GM18951 (cell line): Measurements from ENCODE around the gene CLPTM1L.

Experiments used
- POLR2A ChIP-seq: IDR thresholded peaks from 4 replicates; pipeline ENCODE4 v1.6.1; 2011; ENCODE audit warnings: mild to moderate bottlenecking; ENCODE audit not compliant: insufficient read length, insufficient read depth; ENCODE audit errors: extremely low read depth
- in situ Hi-C: fragments of 300-500 bp; cut with MboI; formaldehyde crosslinking; loops from one replicate; pipeline ENCODE4 v1.12.0; 2022; ENCODE audit warnings: low sequenced_read_pairs, mixed read lengths, inconsistent platforms; ENCODE audit not compliant: unreplicated experiment

Gene CLPTM1L

DNA sequence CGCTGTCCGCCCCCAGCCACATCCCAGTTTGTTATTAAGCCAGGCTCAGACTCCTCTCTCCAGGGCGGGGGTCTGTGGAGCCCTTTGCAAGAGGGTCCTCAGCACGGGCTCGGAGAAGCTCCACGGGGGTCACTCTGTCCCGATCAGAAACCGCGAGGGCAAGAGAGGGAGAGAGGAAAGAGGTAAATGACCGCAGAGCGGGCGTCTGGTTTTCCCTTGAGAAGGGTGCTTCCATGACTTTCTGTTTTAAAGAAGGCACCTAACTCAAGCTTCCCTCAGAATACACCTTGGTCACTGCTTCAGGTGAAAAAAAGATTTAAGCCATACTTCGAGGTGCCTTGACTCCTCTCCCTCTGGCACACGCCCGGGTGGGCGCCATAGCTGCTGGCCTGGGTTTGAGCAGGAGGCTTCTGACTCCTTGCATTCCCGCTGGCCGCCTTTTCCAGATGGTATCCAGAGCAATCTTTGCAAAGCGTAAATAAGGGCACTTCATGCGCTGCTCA is 44.3 kb downstream of the CLPTM1L start:
- no peak for TF ChIP-seq POLR2A
- in situ Hi-C loops, result no loop called here

DNA sequence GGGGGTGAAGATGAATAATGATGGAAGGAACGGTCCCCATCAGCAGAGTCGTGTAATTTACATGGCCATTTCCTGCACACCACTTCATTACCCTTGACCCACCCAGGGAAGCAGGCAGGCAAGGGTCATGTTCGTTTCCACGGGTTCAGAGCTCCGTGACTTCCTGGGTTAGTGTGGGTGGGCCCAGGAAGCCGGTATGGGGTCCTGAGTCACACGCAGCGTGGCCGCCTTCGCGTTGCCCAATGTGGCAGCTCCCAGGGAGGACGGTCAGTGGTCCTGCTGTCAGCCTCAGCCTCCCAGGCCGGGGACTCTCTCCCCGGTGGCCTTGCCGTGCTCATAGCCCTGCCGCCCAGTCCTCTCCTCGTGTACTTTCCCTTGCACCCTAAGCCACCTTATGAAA is 44.9 kb downstream of the CLPTM1L start:
- TF ChIP-seq POLR2A, result no peak
- in situ Hi-C loops, result no loop called here

DNA sequence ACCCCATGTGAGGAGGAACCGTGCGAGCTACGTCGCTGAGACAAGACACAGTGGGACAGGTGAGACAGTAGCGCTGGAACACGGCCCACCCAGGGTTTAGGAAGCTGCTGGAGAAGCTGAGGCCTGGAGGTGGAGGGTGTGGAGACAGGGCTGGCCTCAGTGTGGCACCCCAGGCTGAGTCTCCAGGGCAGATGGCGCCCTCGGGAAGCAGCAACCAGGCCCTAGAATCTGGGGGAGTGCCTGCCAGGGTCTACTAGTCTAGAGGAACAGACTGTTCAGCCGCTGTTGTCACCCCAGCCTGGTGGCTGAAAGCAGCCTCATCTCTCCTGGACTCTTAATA is 45.4 kb downstream of the CLPTM1L start:
- in situ Hi-C loops, result no loop called here
- TF ChIP-seq POLR2A, result no peak

DNA sequence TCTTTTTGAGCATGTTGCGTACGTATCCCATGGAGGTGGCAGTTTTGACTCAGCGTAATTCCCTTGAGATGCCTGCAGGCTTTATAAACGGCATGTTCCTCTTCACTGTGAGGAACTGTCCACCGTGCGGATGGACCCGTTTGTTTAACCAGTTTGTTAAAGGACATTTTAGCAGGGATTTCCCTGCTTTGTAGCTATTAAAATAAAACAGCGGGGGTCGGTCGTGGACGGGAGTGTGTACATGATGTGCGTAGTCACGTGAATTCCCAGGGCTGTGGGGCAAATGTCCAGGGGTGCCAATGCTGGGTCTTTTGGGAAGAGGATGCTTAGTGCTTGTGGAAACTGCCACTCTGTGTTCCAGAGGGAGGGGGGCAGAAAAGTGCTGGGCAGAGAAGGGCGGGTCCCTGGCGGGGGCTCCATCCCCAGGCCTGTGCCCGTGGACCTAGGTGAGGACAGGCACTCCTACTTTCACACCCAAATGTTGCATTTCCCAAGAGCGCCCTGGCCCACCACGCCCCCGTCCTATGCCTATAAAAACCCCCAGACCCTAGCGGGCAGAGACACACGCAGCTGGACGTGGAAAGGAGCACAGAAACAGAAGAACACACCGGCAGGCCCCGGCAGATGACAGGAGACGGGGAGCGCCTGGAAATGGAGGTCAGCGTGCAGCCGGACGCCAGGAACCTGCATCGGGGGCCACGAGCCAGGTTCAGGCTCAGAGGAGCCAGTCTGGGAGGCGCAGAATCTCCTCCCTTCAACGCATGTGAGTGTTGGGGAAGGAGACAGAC is 46.0 kb downstream of the CLPTM1L start:
- no peak for TF ChIP-seq POLR2A

DNA sequence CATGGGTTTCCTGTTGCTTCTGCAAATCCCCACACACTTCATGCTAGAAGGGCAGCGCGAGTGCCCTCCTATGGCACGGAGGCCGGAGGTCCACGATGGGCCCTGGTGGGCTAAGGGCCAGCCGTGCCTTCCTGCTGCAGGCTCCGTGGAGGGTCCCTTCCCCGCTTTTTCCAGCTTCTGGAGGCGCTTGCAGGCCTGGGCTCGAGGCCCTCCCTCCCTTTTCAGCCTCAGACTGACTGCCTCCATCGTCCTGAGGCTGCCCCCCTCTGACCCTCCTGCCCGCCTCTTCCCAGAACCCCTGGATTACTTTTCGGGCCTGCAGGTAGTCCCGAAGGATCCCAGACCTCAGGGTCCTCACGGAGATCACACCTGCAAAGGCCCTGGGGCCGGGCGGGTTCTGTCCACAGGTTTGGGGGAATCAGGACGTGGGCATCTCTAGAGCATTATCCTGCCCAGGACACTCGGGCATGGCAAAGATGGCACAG is 46.8 kb downstream of the CLPTM1L start:
- TF ChIP-seq POLR2A, result no peak
- in situ Hi-C loops, result no loop called here

More for the DNA sequence above, 46.0 kb downstream of the CLPTM1L start:
- in situ Hi-C loops, result no loop called here

DNA sequence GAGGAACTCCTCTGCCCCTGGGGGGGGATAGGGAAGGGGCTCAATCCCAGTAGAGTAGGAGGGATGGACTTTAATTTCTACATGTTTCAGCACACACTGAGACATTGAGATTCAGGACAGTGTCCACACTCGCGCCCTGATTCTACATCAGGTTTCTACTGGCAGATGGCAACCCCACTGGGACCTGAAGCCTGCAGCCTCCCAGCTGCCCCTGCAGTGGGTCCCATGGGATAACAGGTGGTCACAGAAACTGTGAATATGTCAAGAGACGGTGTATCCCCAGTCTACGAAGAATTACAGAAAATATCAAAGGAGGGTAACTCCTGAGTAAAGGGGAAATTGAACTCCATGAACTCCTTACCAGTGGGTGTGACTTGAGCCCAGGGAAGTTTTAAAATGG is 47.7 kb downstream of the CLPTM1L start:
- in situ Hi-C loops, result no loop called here
- TF ChIP-seq POLR2A, result no peak

DNA sequence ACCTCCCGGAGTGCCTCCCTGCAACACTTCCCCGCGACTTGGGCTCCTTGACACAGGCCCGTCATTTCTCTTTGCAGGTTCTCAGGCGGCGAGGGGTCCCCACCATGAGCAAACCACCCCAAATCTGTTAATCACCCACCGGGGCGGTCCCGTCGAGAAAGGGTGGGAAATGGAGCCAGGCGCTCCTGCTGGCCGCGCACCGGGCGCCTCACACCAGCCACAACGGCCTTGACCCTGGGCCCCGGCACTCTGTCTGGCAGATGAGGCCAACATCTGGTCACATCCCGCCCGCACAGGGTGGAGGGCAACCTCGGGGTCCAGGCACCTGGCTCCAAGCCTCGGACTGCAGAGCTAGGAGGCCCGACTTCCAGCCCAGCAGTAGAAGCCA is 49.3 kb downstream of the CLPTM1L start:
- no peak for TF ChIP-seq POLR2A
- in situ Hi-C loops, result no loop called here

DNA sequence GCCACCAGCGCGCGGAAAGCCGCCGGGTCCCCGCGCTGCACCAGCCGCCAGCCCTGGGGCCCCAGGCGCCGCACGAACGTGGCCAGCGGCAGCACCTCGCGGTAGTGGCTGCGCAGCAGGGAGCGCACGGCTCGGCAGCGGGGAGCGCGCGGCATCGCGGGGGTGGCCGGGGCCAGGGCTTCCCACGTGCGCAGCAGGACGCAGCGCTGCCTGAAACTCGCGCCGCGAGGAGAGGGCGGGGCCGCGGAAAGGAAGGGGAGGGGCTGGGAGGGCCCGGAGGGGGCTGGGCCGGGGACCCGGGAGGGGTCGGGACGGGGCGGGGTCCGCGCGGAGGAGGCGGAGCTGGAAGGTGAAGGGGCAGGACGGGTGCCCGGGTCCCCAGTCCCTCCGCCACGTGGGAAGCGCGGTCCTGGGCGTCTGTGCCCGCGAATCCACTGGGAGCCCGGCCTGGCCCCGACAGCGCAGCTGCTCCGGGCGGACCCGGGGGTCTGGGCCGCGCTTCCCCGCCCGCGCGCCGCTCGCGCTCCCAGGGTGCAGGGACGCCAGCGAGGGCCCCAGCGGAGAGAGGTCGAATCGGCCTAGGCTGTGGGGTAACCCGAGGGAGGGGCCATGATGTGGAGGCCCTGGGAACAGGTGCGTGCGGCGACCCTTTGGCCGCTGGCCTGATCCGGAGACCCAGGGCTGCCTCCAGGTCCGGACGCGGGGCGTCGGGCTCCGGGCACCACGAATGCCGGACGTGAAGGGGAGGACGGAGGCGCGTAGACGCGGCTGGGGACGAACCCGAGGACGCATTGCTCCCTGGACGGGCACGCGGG is 49.9 kb downstream of the CLPTM1L start, which contains the start of gene TERT:
Gene TERT, minus strand, starts transcription at position 234 of the 815 bp plus-strand sequence. Its CDS starts 79 bp downstream, at position 155.
- TF ChIP-seq POLR2A, result no peak
- in situ Hi-C loops, result no loop called here

DNA sequence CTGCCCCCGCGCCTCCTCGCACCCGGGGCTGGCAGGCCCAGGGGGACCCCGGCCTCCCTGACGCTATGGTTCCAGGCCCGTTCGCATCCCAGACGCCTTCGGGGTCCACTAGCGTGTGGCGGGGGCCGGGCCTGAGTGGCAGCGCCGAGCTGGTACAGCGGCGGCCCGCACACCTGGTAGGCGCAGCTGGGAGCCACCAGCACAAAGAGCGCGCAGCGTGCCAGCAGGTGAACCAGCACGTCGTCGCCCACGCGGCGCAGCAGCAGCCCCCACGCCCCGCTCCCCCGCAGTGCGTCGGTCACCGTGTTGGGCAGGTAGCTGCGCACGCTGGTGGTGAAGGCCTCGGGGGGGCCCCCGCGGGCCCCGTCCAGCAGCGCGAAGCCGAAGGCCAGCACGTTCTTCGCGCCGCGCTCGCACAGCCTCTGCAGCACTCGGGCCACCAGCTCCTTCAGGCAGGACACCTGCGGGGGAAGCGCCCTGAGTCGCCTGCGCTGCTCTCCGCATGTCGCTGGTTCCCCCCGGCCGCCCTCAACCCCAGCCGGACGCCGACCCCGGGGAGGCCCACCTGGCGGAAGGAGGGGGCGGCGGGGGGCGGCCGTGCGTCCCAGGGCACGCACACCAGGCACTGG is 50.6 kb downstream of the CLPTM1L start:
- in situ Hi-C loops, result no loop called here
- TF ChIP-seq POLR2A, result no peak

DNA sequence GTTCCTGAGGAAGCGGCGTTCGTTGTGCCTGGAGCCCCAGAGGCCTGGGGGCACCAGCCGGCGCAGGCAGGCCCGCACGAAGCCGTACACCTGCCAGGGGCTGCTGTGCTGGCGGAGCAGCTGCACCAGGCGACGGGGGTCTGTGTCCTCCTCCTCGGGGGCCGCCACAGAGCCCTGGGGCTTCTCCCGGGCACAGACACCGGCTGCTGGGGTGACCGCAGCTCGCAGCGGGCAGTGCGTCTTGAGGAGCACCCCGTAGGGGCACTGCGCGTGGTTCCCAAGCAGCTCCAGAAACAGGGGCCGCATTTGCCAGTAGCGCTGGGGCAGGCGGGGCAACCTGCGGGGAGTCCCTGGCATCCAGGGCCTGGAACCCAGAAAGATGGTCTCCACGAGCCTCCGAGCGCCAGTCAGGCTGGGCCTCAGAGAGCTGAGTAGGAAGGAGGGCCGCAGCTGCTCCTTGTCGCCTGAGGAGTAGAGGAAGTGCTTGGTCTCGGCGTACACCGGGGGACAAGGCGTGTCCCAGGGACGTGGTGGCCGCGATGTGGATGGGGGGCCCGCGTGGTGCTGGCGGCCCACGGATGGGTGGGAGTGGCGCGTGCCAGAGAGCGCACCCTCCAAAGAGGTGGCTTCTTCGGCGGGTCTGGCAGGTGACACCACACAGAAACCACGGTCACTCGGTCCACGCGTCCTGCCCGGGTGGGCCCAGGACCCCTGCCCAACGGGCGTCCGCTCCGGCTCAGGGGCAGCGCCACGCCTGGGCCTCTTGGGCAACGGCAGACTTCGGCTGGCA is 51.3 kb downstream of the CLPTM1L start:
- in situ Hi-C loops, result no loop called here
- TF ChIP-seq POLR2A, result no peak

DNA sequence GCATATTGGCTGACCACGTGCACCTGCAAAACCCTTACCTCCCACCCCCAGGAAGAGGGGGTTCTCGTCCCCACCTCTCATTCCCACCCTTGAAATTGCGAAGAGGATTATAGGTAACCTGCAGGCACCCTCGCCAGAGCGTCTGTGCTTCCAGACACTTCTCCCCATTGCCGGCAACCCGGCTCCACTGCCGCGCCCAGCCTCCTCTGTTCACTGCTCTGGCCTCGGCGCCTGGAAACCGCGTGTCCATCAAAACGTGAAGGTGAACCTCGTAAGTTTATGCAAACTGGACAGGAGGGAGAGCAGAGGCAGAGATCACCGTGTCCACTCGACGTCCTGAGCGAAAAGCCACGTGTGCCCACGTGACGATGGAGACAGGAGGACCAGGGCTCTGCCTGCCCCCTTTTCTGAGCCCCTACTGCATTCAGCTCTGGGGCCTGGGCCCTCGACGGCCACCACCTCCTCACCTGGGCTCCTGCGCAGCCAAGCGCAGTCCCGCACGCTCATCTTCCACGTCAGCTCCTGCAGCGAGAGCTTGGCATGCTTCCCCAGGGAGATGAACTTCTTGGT is 52.0 kb downstream of the CLPTM1L start:
- TF ChIP-seq POLR2A, result no peak
- in situ Hi-C loops, result no loop called here

DNA sequence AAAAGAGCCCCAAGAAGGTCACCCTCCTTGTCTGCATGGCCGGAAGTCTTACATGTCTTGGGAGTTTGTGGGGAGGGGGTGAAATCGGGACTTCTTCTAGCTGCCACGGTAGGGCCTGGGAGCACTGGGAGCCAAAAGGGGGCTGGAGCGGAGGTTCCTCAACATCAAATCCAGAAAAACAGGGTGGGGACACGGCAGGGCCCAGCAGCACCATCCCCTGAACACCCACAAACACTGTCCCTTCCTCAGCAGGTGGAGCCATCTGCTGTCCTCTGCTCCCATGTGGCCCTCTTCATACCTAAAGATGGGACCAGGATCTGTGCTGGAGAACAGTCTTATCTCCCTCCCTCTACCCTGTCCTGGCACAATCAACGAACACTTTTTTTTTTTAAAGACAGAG is 52.8 kb downstream of the CLPTM1L start:
- no peak for TF ChIP-seq POLR2A
- in situ Hi-C loops, result no loop called here
